NCI-H2196 (cell line): ENCODE results near the gene MISP3.

Experiments
- DNase-seq: peaks from one replicate; lab custom pipeline; 2025; ENCODE audit not compliant: unreplicated experiment; lab: John Stamatoyannopoulos, UW

The MISP3 gene

DNA sequence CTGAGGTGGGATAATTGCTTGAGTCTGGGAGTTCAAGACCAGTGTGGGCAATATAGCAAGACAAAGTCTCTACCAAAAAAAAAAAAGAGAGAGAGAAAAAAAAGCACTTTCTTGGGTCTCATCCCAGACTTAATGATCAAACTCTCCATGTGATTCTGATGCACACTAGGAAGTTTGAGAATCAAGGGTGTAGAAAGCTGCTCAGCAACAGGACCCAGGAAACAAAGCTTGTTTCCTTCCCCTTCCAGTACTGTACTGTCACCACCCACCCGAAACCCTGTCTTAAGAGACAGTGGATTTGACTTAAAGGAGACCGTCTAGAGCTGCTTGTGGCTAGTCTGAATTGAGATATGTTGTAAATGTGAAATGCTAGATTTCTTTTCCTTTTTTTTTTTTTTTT is 5.8 kb downstream of the MISP3 start:
- DNase-seq = no peak

DNA sequence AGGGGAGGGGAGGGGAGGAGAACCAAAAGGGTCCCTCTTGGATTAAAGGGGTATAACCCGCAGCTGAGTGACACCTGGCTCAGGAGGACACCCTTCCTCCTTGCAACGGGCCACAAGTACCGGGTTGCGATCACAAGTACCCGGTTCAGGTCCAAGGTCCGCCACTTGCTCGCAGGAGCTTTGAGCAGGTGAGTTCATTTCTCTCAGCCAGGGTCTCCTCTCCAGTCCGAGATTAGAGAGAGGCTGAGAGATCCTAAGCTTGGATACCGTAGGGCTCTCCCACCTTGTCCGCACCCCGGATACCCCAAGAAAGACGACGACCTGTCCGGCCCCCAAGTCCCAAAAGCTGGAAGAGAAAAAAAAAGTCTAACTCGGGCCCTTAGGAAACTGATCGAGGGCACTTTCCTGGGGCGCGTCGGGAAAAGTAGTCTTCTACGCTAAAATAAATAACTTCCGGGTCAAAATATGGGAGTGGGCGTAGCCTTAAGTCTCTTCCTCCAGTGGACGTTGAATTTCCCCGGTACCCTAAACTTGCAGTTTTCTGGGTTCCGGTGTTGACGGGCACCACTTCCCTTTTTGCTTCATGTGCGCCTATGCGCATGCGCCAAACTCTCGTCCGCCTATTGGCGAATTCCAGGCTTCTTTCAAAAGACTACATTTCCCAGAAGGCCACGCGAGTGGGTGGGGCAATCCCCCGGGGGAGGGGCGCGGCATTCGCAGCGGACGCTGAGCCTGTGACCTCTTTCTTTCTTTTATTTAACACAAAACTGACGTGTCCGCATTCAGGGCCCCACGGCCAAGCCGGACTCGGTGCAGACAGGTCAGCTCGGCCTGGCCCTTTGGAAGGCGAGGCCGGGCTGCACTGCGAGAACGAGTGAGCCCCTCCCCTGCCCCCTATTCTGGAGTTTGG is 8.6 kb downstream of the MISP3 start:
- peak; percentile 99 for DNase-seq

- no peak for DNase-seq
Observed at GRCh38 chr19:14081797-14082674, 9.4 kb downstream of the MISP3 start.

GRCh38 chr19:14082675-14082960 is 10.0 kb downstream of the MISP3 start:
- DNase-seq = no peak

- no peak for DNase-seq
Observed at GRCh38 chr19:14085309-14085995, 12.9 kb downstream of the MISP3 start, which contains the start of gene C19orf67. Gene C19orf67 (minus strand): TSS chr19:14085783. CDS start chr19:14085627, 156 bp downstream.

GRCh38 chr19:14086098-14086497 is 13.5 kb downstream of the MISP3 start:
- DNase-seq = no peak

GRCh38 chr19:14088634-14089411 is 16.2 kb downstream of the MISP3 start:
- no peak for DNase-seq

- no peak for DNase-seq
Observed at GRCh38 chr19:14089412-14089661, 16.8 kb downstream of the MISP3 start.

DNA sequence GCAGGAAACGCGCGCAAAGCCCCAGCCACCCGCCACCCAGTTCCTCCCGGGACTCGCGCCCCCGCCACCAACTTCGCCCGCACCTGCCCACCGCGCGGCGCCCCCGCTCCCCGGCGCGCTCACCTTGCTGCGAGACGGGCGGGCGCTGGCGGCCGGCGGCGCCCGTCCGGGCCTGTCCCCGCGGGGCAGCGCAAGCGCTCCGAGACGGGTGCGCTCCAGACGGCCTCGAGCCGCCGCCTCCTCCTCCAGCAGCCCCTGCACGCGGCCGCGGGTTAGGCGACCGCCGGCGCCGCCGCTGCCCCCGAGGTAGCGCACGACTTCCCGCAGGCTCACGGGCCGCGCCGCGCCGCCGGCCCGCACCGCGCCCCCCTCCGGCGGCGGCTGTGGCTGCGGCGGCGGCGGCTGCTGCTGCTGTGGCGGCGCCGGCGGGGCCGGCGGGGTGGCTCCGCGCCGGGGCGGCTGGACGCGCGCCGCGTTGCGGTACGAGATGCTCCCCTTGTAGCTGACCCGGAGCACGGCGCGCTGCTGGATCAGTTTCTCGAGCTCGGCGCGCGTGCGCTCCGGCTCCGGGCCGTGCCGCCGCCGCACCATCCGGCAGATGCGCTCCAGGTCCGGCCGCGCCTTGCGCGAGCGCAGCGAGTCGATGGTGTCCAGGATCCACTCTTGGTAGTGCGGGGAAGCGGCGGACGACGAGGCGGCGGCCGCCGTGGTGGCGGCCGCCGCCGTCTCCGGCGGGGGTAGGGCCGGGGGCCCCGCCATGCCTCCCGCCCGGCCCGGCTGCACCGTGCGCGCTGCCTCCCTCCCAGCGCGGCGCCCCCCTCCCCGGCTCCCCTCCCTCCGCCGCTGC is 17.3 kb downstream of the MISP3 start:
- DNase-seq = peak; percentile 48

DNA sequence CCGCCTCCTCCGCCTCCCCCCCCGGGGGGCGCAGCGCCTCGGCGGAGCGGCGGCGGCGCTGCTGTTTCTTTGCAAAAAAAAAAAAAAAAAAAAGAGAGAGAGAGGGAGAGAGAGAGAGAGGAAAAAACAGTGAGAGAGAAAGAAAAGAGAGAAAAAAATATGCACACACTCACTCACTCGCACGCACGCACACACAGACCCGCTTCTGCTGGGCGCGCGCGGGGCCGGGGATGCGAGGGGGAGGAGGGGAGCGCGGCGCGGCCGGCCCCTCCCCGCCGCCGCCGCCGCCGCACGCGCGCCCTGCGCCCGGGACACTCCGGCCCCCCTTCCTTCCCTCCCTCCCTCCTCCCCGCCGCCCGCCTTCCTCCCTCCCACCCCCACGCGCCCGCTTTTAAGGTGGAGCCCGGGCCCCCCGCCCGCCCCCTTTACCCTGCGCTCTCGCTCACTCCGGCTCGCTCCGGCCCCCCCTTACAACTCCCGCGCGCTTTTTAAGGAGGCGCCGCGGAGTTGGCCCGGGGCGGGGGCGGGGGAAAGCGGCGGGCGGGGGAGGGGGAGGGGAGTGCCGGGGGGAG is 18.0 kb downstream of the MISP3 start, which contains the start of gene SAMD1:
Gene SAMD1, minus strand, starts transcription at position 243 of the 572 bp plus-strand sequence.
- peak; percentile 92 for DNase-seq

DNA sequence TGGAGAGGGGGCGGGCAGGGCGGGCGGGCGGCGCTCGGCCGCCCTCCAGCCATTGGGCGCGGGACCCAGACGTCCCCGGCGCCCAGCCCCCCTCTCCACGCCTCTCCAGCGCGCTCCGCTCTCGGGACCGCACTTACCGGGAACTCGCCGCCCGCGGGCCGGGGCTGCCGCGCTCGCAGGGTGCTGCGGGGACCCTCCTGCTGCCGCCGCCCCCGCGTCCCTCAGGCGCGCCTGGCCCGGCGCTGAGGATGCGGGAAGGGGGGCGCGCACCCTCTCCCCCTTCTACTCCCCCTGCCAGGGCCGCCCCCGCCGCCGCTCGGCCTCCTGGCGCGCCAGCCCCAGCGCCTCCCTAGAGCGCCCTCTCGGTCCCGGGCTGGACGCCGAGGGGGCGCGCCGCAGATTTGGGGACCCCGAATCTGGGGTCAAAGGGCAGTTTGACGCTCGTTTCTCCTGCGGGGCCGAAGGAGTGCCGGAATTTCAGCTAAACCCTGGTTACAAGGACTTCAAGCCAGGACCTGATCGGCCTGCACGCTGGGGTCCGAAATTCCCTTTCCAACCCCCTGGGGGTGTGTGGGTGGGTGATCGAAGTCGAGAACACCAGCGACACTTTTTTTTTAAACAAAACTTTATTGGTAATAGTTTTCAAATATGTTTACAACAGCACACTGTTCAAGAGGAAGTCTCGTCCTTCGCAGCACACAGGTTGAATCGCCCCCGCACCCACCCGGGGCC is 18.7 kb downstream of the MISP3 start:
- peak; percentile 92 for DNase-seq

DNA sequence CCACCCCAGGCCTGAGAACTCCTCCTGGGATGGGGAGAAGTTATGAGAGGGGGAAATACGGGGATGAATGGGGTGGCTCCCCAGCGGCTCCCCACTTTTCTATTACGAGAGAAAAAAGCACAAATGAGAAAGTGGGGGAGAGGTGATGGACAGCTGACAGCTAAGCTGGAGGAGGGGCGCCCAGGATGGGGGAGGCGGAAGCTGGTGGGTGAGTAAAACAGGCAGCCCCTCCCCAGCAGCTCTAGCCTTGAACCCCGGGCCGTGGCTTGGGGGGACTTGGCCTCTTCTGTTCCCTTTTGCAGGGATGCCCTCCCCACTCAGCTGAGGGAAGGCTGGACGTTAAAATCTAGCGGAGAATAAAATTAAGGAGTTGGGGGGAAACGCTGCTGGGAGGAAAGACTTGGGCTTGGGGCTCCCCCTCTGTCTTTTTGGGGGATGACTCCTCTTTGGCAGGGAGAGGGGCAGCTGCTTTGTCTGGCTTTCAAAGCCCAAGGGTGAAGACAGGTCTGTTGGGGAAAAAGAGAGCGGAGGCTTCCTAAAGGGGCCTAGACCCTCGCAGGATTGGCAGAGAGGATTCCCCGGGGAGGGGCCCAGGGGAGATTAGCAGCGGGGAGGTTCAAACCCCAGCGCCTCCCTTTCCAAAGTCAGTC is 19.4 kb downstream of the MISP3 start:
- no peak for DNase-seq

DNA sequence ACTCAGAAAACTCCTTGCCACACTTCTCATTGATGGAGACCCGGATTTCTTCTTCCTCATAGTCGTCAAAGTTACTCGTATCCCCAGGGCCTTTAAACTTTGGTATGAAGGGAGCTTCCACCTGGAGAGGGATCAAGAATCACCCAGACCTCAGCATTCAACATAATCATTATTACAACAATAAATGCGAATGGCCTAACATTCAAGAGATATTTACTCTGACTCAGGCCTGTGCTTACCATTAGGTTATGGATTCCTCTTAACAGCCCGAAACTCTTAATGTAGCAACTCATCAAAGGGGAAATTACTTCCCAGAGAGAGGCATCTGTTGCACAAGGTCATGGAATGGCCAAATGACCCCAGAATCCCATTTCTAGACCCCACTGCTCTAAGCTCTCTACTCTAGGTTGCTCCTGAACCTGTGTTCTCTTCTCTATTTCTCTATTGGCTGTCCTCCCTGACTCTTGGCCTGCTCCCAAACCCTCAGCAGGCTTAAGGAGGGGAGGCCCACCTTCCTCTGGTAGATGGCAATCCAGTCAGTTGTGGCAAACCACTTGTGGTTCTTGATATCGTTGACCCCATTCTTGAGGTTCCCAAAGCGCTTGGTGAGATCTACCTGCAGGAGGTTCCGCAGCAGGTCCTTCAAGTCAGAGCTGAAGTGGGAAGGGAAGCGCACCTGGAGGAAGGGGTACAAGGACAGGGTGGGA is 20.7 kb downstream of the MISP3 start:
- DNase-seq = no peak

GRCh38 chr19:14094854-14095253 is 22.3 kb downstream of the MISP3 start:
- no peak for DNase-seq

DNA sequence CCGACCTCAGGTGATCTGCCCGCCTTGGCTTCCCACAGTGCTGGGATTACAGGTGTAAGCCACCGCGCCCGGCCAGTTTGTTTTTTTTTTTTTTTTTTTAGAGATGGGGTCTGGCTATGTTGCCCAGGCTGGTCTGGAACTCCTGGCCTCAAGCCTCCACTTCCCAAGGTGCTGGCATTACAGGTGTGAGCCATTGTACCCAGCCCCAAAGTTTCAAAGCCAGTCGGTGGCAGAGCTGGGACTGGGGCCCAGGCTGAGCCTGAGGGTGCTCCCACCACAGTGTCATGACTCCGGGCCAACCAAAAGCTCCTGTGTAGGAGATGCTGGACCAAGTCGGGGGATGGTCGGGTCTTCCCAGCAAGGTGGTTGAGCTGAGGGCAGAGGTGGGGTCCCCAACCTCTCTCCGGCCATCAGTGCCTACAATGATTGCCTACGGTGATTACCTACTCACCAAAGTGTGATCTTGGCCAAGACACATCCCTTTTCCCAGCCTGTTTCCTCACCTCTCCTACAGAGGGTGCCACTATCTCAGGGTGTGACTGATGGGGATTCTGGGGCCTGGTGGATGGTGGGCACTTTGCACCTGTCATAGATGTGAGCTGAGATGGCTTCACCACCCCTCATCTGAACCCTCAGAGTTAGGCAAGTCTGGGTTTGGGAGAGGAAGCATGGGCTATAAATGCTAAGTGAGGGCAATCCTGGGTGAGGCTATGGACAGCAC is 23.8 kb downstream of the MISP3 start:
- no peak for DNase-seq

DNA sequence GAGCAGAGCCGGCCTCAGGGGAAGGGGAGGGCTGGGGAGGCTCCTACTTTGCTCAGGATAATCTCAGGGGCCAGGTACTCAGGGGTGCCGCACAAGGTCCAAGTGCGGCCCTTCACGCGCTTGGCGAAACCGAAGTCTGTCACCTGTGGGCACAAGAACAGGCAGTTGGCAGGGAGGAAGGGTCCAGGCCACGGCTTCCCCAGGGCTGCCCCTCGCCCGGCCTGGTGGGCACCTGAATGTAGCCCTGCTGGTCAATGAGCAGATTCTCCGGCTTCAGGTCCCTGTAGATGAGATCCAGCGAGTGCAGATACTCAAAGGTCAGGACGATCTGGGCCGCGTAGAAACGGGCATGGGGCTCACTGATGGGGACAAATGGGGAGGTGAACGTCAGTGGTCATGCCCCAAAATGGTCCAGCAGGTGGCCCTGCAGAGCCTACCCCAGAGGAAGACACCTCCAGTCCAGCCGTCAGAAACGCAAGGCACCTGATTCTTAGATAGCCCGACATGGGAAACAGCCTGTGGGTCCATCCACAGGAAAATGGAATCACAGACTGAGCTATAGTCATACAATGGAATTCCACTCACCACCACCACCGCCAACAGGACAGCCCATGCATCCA is 25.1 kb downstream of the MISP3 start:
- no peak for DNase-seq
